HepG2 (cell line): Measurements from ENCODE around the gene IGHMBP2. TPM values are rescaled to one million over a fixed set of nuclear protein-coding genes. Genes with fewer than 3 reads are reported as not detected.

Experiments used
- AGO1 ChIP-seq: fragments of 200-400 bp; formaldehyde crosslinking; IDR thresholded peaks from 2 replicates; pipeline ENCODE4 v1.6.1; 2017; ENCODE audit warnings: mild to moderate bottlenecking, low read depth, low read length, moderate library complexity; ENCODE audit not compliant: poor library complexity, severe bottlenecking
- AHR ChIP-seq: IDR thresholded peaks from 2 replicates; pipeline ENCODE4 v1.6.1; 2018; ENCODE audit warnings: missing genetic modification reagents, missing compliant biosample characterization
- EZH2 ChIP-seq: conservative IDR thresholded peaks from 2 replicates; pipeline ENCODE4 v1.6.1; 2012; ENCODE audit warnings: mild to moderate bottlenecking, low read depth, low read length, moderate library complexity
- PAWR ChIP-seq: sonication (generic); formaldehyde crosslinking; IDR thresholded peaks from 2 replicates; pipeline ENCODE4 v1.4.0; 2020; ENCODE audit warnings: missing genetic modification reagents, mild to moderate bottlenecking, borderline replicate concordance
- SALL1 ChIP-seq: sonication (generic); formaldehyde crosslinking; IDR thresholded peaks from 2 replicates; pipeline ENCODE4 v1.8.0; 2022; ENCODE audit warnings: mild to moderate bottlenecking, missing genetic modification reagents
- STAG1 ChIP-seq: sonication (generic); formaldehyde crosslinking; IDR thresholded peaks from 2 replicates; pipeline ENCODE4 v1.4.0; 2020; ENCODE audit warnings: missing genetic modification reagents
- SYNCRIP ChIP-seq: fragments of 200-400 bp; formaldehyde crosslinking; IDR thresholded peaks from 2 replicates; pipeline ENCODE4 v1.6.1; 2018; ENCODE audit warnings: mild to moderate bottlenecking, low read depth, low read length; ENCODE audit not compliant: insufficient read depth
- ZNF251 ChIP-seq: sonication (generic); formaldehyde crosslinking; IDR thresholded peaks from 2 replicates; pipeline ENCODE4 v1.9.0; 2021; ENCODE audit warnings: mild to moderate bottlenecking, missing genetic modification reagents
- ZNF724P ChIP-seq: sonication (generic); formaldehyde crosslinking; IDR thresholded peaks from 2 replicates; pipeline ENCODE4 v1.8.0; 2022; ENCODE audit warnings: missing genetic modification reagents, borderline replicate concordance
- polyA plus RNA-seq, 8 experiments: library from polyadenylated mRNA; depleted of rRNA in 3 of 8; stranded (reverse) in 7 of 8; unstranded in 1 of 8; fragments of >200 nt; fragmentation: Illumina TruSeq in 4 of 8; extraction: Trizol in 4 of 8; gene quantifications; 2 replicates each; pipeline versions ENCODE4 v1.2.1 to v1.2.3, GENCODE V29; 2011 to 2016; ENCODE audit warnings: low read depth in 4 of 8, missing spikeins in 1 of 8, mixed read lengths in 1 of 8; ENCODE audit not compliant: insufficient read depth in 1 of 8
- total RNA-seq, 5 experiments: library from RNA; depleted of rRNA; stranded (reverse); fragments of >200 nt; fragmentation: Illumina TruSeq; extraction: Trizol; gene quantifications; 2 replicates each; pipeline ENCODE4 v1.2.3, GENCODE V29; 2016; ENCODE audit warnings: low read depth in 1 of 5
- TF ChIP-seq, protein P1 (sequence below): sonication (generic); formaldehyde crosslinking; IDR thresholded peaks from 2 replicates; pipeline ENCODE4 v1.4.0; 2020; ENCODE audit warnings: missing genetic modification reagents
- TF ChIP-seq, protein P2 (sequence below): sonication (generic); formaldehyde crosslinking; IDR thresholded peaks from 2 replicates; pipeline ENCODE4 v1.4.0; 2020; ENCODE audit warnings: missing genetic modification reagents

IGHMBP2 gene
- total and polyA plus RNA-seq, 2 of the 13 experiments (the other 11 are each of a cell fraction or from before 2014, with no cell fraction given), result 8.9 to 9.9 TPM

DNA sequence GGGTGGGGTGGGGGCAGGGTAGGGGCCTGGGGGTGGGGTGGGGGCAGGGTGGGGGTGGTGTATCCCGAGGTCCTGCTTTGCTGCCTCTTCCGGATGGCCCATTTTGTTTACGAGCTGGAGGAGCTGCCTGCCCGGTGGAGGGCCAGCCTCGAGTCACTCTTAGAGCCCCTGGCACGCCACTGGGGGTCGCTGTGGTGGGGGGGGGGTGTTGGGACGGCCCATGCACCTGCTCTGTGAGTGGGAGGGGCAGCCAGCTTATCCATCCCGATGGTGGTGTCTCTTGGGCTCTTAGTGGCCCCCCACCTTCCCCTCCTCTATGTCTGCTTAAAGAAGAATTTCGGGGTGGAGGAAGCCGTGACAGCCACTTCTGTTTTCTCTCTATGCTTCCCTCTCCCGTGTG, 52.5 kb downstream of the IGHMBP2 start (continued):
- TF ChIP-seq ZNF724P (CRISPR knock-in tag) (no peak), SALL1 (CRISPR knock-in tag) (no peak), AHR (CRISPR knock-in tag) (no peak), ZNF251 (no peak), EZH2 (no peak), SYNCRIP (no peak), STAG1 (CRISPR knock-in tag) (0 out of 2 replicates have a peak, but pooled peaks have one; percentile 11), AGO1 (no peak), PAWR (CRISPR knock-in tag) (no peak)
- TF ChIP-seq, protein P1, sequence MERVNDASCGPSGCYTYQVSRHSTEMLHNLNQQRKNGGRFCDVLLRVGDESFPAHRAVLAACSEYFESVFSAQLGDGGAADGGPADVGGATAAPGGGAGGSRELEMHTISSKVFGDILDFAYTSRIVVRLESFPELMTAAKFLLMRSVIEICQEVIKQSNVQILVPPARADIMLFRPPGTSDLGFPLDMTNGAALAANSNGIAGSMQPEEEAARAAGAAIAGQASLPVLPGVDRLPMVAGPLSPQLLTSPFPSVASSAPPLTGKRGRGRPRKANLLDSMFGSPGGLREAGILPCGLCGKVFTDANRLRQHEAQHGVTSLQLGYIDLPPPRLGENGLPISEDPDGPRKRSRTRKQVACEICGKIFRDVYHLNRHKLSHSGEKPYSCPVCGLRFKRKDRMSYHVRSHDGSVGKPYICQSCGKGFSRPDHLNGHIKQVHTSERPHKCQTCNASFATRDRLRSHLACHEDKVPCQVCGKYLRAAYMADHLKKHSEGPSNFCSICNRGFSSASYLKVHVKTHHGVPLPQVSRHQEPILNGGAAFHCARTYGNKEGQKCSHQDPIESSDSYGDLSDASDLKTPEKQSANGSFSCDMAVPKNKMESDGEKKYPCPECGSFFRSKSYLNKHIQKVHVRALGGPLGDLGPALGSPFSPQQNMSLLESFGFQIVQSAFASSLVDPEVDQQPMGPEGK (CRISPR knock-in tag), result 0 out of 2 replicates have a peak, but pooled peaks have one; percentile 22
- TF ChIP-seq, protein P2, sequence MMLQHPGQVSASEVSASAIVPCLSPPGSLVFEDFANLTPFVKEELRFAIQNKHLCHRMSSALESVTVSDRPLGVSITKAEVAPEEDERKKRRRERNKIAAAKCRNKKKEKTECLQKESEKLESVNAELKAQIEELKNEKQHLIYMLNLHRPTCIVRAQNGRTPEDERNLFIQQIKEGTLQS (CRISPR knock-in tag), result no peak
